GM10266 (cell line): Measurements from ENCODE around the gene TTC34.

Experiments
- DNase-seq: peaks from one replicate; pipeline ENCODE4 v3.0.0; 2012; ENCODE audit errors: extremely low spot score
- CTCF ChIP-seq: IDR thresholded peaks from 2 replicates; pipeline ENCODE4 v1.5.1; 2012; ENCODE audit warnings: mild to moderate bottlenecking, low read depth; ENCODE audit not compliant: control insufficient read depth, insufficient read depth; ENCODE audit errors: missing control alignments

TTC34 gene

GRCh38 chr1:2640626-2641025 lies 160.9 kb downstream of the TTC34 start:
- DNase-seq, result no peak
- TF ChIP-seq CTCF, result no peak

GRCh38 chr1:2639607-2640521 lies 161.6 kb downstream of the TTC34 start:
- DNase-seq, result no peak
- TF ChIP-seq CTCF, result no peak

- no peak for TF ChIP-seq CTCF
- no peak for DNase-seq
These were observed 162.3 kb downstream of the TTC34 start for GRCh38 chr1:2639203-2639602.

- no peak for DNase-seq
- TF ChIP-seq CTCF, result no peak
These were observed 162.9 kb downstream of the TTC34 start for GRCh38 chr1:2638466-2639115.

- DNase-seq, result no peak
- no peak for TF ChIP-seq CTCF
These were observed 163.9 kb downstream of the TTC34 start for GRCh38 chr1:2637442-2638145.

GRCh38 chr1:2636733-2637132 lies 164.8 kb downstream of the TTC34 start:
- DNase-seq, result no peak
- TF ChIP-seq CTCF, result no peak
